GM18508 (cell line): ENCODE measurements around the gene PIKFYVE.
A peak's percentile ranks its signal among the peaks of the same experiment; 100 is the strongest.
"Not testable (repeated sequence)": the region's sequence is repeated elsewhere in the genome, so short reads cannot be mapped to it uniquely, and the experiment has no call there.

ENCODE experiments used
- ATAC-seq: cut with Tn5 transposase; IDR thresholded peaks from one replicate; pipeline ENCODE4 v1.9.1; 2021; ENCODE audit warnings: moderate number of reproducible peaks; ENCODE audit not compliant: insufficient read depth, unreplicated experiment

PIKFYVE gene

GRCh38 chr2:208300847-208301618 lies 35.0 kb downstream of the PIKFYVE start:
- no peak for ATAC-seq

- ATAC-seq: no peak
Measured at GRCh38 chr2:208304157-208304556, 38.1 kb downstream of the PIKFYVE start.

GRCh38 chr2:208304695-208305094 lies 38.6 kb downstream of the PIKFYVE start:
- no peak for ATAC-seq

GRCh38 chr2:208306291-208306690 lies 40.2 kb downstream of the PIKFYVE start:
- ATAC-seq: no peak

- ATAC-seq: peak; percentile 30
Measured at GRCh38 chr2:208311321-208311720, 45.3 kb downstream of the PIKFYVE start.

- ATAC-seq: peak; percentile 49
Measured at GRCh38 chr2:208311954-208312353, 45.9 kb downstream of the PIKFYVE start.

- peak; percentile 45 for ATAC-seq
Measured at GRCh38 chr2:208315081-208315788, 49.2 kb downstream of the PIKFYVE start.

GRCh38 chr2:208318127-208318526 lies 52.1 kb downstream of the PIKFYVE start:
- ATAC-seq: no peak

GRCh38 chr2:208319391-208319790 lies 53.3 kb downstream of the PIKFYVE start:
- no peak for ATAC-seq

GRCh38 chr2:208320686-208321085 lies 54.6 kb downstream of the PIKFYVE start:
- ATAC-seq: peak; percentile 81

- no peak for ATAC-seq
Measured at GRCh38 chr2:208326016-208326415, 60.0 kb downstream of the PIKFYVE start.

GRCh38 chr2:208329485-208329884 lies 63.4 kb downstream of the PIKFYVE start:
- ATAC-seq: no peak

- ATAC-seq: no peak
Measured at GRCh38 chr2:208334230-208334629, 68.2 kb downstream of the PIKFYVE start.

- ATAC-seq: no peak
Measured at GRCh38 chr2:208346756-208347155, 80.7 kb downstream of the PIKFYVE start.

GRCh38 chr2:208350610-208351009 lies 84.6 kb downstream of the PIKFYVE start:
- no peak for ATAC-seq

GRCh38 chr2:208352644-208353567 lies 86.9 kb downstream of the PIKFYVE start:
- ATAC-seq: no peak

GRCh38 chr2:208354964-208355381 lies 88.9 kb downstream of the PIKFYVE start:
- no peak for ATAC-seq

- ATAC-seq: not testable (repeated sequence)
Measured at GRCh38 chr2:208356420-208356819, 90.4 kb downstream of the PIKFYVE start.

- no peak for ATAC-seq
Measured at GRCh38 chr2:208356846-208357574, 91.0 kb downstream of the PIKFYVE start.
